NCI-H2107 treated with DMSO at 0.1 percent for 48 hours (cell line): ENCODE results near the gene CCDC87.
"Not testable (repeated sequence)": the region's sequence is repeated elsewhere in the genome, so short reads cannot be mapped to it uniquely, and the experiment has no call there.

Experiments used
- DNase-seq: peaks from one replicate; lab custom pipeline; 2025; ENCODE audit not compliant: unreplicated experiment; lab: John Stamatoyannopoulos, UW

Gene CCDC87, protein sequence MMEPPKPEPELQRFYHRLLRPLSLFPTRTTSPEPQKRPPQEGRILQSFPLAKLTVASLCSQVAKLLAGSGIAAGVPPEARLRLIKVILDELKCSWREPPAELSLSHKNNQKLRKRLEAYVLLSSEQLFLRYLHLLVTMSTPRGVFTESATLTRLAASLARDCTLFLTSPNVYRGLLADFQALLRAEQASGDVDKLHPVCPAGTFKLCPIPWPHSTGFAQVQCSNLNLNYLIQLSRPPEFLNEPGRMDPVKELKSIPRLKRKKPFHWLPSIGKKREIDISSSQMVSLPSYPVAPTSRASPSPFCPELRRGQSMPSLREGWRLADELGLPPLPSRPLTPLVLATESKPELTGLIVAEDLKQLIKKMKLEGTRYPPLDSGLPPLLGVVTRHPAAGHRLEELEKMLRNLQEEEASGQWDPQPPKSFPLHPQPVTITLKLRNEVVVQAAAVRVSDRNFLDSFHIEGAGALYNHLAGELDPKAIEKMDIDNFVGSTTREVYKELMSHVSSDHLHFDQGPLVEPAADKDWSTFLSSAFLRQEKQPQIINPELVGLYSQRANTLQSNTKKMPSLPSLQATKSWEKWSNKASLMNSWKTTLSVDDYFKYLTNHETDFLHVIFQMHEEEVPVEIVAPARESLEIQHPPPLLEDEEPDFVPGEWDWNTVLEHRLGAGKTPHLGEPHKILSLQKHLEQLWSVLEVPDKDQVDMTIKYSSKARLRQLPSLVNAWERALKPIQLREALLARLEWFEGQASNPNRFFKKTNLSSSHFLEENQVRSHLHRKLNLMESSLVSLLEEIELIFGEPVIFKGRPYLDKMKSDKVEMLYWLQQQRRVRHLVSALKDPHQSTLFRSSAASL

DNA sequence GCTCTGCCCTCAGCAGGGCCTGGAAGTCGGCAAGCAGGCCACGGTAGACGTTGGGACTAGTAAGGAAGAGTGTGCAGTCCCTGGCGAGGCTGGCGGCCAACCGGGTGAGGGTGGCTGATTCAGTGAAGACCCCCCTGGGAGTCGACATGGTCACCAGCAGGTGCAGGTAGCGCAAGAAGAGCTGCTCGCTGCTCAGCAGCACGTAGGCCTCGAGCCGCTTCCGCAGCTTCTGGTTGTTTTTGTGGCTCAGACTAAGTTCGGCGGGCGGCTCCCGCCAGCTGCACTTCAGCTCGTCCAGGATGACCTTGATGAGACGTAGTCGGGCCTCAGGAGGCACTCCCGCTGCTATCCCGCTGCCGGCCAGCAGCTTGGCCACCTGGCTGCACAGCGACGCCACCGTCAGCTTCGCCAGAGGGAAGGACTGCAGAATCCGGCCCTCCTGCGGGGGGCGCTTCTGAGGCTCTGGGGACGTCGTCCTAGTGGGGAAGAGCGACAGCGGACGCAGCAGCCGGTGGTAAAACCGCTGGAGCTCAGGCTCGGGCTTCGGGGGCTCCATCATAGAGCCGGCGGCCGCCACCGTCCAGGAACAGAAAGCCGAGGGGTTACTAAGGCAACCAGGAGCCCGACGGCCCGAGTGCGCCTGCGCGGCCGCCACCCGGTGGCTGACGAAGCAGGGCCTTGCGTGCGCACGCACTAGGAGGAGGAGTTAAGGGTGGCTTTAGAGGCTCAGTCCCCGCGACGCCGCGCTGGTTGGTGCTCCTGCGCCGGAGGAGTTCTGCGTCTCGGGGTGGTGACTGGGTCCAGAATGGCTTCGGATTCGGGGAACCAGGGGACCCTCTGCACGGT, at the start of gene CCDC87, which contains the start of gene CCS:
CCDC87 (minus strand) TSS at position 607 of the 846 bp plus-strand sequence; CDS start at position 559, 48 bp downstream.
CCS (plus strand) TSS at position 729 of the 846 bp plus-strand sequence; CDS start at position 806, 77 bp downstream.
- DNase-seq = peak; percentile 80

DNA sequence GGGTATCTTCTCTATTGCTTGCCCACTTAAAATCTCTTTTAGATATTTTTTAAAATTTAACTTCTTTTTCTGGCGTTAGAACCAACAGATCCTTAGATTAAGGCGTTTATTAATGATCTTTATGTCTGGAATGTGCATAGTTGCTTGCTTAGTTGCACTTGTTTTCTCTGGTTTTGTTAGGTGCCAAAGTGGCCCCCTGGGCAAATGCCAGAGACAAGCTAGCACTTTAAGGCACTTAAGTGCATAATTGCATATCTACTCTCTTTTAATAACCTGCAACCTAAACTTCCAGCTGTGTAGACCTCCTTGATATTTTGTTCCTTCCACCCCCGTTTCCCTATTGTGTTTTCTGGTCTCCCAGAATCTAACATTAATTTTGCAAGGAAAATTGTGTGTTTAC, 49.0 kb upstream of the CCDC87 start:
- peak; percentile 24 for DNase-seq

DNA sequence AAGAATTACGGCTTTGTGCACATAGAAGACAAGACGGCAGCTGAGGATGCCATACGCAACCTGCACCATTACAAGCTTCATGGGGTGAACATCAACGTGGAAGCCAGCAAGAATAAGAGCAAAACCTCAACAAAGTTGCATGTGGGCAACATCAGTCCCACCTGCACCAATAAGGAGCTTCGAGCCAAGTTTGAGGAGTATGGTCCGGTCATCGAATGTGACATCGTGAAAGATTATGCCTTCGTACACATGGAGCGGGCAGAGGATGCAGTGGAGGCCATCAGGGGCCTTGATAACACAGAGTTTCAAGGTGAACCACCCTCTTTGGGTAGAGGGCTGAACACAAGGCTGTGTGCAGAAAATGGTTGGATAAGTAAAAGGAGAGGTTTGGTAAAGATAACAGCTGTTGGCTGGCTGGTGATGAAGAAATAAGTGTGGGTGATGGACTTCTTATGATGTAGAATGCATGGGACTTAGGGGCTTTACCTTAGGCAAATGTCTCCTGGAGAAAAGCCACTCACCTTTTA, 47.0 kb upstream of the CCDC87 start:
- not testable (repeated sequence) for DNase-seq

DNA sequence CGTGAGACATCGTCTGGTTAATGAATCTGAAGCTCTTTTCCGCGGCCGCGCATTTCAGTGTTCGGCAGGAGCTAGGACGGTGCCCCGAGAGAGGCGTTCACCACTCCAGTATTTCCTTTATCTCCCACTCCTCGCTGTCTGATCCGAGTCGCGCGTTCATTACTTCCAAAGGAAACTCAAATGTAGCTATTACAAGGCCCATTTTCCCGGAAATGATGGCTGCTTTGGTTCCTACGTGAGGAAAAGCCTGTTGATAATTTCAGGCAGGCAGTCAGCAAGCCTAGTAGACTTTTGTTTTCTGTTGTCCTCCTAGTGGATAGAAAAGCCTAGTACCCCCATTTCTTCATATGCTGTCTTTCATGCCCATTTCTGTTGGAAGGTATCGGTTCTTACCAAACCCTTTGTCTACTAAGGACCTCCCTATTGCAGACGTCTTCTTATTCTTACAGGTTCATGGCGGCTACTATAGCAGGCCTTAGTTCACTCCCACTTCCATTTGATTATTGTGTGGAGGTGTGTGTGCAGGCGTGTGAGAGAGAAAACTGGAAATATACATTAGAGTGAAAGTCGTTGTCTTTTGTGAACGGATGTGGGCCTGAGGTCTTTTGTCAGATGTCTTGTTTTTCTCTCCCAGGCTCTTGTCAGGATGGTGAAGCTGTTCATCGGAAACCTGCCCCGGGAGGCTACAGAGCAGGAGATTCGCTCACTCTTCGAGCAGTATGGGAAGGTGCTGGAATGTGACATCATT, 46.4 kb upstream of the CCDC87 start:
- no peak for DNase-seq

DNA sequence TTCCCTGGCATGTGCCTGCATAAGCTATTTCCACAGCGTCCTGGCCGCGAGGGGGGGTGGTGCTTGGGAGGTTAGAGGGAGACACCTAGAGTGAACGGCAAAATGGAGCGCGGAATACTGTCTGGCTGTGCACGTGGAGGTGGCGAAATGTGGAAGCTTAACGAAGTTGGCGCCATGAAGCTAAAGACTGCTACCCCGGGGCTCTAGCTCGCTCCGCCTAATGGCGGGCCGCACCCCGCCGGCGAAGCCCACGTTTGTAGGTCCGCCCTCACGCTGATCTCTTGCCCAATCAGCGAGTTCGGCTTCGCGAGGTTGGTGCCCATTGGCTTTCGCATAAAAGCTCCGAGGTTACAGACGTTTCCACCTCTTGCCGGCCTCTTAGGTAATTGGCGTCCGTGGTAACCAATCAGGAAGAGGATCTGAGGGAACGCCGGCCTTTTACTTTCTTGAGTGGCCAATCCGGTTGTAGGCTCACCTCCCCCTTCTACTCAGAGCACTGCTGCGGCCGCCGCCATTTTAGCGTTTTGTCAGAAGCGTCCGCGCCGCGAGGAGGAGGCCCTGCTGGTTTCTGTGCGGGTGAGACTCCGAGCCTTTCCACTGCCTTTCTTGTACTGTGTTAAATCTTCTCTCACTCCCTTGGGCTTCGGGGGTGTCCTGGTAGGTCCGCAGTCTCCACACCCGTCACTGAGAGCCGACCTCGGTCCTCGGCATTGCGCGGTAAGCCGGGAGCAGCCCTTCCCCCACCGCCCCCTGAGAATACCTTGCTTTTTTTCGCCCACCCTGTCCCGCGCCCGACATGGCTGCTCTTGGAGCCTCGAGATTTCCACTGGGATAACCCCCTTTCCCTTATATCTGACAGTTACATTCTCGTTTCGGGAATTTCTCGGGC, 45.6 kb upstream of the CCDC87 start, which contains the start of gene RBM4:
RBM4 (plus strand) TSS at position 527 of the 889 bp plus-strand sequence. CDS start 1,009 bp downstream, outside the sequence.
- DNase-seq = peak; percentile 97

DNA sequence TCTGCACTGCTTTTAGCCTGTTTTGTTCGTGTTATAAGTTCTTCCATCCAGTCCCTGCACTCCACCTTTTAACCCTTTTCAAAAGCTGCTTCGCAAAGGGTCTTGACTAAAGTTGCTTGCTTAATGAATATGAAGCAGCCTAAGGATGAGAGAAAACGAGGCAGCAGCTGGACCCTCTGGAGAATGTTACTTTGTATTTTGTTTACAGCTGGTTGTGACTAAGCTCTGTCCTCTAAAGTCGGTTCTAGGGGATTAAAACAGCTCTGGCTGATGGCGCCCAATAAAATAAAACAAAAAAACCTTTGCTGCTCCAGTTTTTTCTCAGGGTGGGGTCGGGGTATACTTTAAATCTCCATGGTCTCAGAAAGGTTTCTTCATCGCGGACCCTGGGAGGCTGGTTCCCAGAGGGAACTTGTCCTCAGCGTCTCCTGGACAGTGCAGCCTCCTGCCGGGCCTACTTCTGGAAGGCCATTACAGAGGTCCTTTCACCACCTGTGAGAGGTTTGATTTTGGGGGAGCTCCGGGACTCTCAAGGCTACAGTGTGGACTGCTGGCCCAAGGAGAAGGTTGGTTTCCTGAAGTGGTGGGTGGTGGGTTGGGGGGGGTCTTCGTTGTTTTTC, 44.8 kb upstream of the CCDC87 start:
- no peak for DNase-seq

DNA sequence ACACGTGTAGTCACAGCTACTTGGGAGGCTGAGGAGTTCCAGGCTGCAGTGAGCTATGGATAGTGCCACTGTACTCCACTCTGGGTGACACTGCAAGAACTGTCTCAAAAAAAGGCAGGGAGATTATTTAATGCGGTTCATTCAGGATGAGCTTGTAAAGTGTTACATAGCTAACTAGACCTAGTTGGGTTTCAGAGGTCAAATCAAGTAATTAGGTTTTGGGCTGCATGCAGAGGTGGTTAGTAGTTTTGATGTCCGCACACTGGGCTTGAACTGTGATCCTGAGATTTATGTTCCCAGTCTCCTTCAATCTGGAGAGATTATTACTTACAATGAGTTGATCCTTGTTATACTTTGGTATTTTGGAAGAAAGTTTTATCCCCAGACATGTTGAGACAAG, 43.5 kb upstream of the CCDC87 start:
- DNase-seq = no peak

DNA sequence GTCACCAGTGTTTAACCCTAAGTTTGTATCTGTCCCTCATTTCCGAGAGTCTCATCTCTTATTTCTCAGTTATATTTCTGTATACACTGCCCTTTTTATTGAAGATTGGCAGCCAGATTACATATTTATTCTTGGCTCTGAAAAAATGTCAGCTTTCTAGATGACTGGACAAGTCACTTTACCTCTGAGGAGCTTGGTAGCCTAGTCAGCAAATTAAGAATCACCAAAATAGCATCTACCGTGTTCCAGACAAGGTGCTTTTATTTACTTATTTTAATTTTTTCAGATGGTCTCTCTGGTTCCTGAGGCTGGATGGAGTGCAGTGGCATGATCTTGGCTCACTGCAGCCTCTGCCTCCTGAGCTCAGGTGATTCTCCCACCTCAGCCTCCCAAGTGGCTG, 40.1 kb upstream of the CCDC87 start:
- no peak for DNase-seq

DNA sequence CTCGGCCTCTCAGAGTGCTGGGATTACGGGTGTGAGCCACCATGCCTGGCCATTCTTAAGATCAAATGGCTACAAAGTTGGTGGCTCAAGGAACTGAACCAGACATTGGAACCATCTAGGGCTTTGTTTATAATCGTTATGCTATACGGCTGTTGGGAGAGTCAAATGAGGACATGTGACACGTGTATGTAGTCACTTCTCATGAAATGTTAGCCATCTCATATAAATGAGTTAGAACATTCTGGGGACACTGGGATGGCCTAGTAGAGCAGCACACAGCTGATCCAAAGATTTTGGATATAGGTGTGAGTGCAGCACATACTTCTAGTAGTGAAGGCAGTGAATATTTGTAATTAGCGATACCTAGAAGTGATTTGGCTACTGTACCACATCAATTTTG, 39.0 kb upstream of the CCDC87 start:
- DNase-seq = no peak

DNA sequence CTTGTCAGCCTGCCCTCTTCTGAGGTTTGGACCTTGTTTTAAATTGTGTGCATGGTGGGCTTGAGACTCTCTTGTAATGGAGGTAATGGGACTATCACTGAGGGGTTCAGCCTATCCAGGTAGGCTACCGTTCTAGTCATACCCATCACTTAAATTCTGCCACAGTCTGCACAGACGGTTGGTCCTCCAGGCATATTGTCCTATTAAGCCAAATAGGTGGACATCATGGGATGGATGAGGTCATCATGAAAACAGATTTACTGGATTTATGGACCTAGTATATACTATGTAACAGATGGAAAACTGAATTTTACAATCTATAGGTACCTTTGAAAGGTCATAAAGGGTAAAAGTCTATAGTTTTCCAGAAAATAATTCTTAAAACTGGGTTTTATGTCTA, 36.5 kb upstream of the CCDC87 start:
- DNase-seq = no peak

DNA sequence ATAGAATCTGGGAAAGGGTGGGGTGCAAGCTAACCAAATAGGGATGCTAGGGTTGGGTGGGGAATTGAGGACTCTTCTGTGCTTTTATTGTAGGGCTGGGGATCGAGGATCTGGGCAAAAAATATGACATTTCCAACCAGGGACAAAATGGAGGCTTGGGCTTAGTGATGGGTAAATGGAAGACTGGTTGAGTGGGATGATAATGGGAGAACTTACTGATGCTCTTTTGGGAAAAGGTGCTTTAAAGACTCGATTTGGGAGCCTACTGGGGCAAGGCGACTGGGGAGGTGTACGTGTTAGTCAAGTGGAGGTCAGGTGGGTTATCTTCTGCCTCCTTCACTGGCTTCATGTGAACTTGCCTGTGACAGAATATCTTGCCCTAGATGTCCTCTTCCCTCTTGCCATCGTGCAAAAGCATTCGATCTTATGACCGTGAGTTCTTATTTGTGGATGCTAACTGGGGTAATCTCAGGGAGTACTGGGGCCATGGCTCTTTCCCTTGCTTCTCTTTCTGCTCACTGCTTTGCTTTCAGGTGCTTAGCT, 35.3 kb upstream of the CCDC87 start:
- no peak for DNase-seq

DNA sequence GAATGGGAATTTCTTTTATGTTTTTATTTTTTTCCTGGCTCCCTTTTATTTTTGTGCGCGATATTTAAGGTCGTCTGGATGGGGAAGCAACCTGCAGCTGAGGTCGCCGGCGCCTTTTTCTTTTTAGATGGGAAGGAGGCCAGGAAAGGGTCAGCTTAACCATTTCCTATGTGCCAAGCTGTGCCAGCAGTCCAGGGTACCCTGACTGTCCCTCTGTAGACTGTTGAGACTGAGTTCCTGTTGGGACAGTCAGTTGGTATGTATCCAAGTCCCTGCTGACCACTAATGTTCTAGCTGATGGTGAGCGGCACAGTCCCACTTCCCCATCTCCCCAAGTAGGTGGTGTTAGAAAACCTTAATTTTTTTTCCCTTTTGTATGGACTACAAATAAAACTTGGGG, 34.1 kb upstream of the CCDC87 start:
- no peak for DNase-seq

DNA sequence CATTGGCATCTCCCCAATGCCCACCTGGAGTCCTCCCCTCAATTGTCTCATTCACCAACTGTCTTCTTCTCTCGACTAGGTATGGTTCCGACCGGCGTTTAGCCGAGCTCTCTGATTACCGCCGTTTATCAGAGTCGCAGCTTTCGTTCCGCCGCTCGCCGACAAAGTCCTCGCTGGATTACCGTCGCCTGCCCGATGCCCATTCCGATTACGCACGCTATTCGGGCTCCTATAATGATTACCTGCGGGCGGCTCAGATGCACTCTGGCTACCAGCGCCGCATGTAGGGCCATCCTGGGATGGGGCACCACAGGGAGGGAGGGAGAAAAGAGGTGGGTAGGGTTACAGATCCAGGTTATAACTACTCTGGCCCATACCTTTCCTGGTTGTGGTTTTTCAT, 33.5 kb upstream of the CCDC87 start:
- no peak for DNase-seq

DNA sequence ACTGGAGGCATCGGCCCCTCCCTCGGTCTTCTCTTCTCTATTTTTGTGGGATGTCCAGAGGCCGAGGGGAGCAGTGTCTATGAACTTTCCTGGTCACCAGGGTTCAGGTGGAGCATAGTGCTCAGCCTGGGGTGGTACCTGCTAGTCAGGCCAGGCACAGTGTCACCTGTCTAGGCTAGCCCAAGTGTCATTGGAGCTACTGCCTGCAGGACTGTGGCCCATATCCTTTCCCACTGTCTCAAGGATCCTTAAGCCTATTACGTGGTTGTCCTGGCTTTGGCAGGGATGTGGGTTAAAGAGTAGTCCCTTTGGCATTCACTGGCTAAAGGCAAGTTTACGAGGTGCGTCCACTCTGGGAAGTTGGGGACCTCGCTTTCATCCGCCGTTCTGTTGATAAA, 32.9 kb upstream of the CCDC87 start:
- DNase-seq = no peak

DNA sequence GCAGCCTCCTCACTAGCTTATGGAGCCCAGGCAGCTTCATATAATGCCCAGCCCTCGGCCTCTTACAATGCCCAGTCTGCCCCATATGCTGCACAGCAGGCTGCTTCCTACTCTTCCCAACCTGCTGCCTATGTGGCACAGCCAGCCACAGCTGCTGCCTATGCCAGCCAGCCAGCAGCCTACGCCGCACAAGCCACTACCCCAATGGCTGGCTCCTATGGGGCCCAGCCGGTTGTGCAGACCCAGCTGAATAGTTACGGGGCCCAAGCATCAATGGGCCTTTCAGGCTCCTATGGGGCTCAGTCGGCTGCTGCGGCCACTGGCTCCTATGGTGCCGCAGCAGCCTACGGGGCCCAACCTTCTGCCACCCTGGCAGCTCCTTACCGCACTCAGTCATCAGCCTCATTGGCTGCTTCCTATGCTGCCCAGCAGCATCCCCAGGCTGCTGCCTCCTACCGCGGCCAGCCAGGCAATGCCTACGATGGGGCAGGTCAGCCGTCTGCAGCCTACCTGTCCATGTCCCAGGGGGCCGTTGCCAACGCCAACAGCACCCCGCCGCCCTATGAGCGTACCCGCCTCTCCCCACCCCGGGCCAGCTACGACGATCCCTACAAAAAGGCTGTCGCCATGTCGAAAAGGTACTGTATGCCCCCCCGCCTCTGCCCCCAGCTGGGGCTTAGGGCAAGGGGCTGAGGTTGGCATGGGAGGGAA, 32.3 kb upstream of the CCDC87 start:
- no peak for DNase-seq

DNA sequence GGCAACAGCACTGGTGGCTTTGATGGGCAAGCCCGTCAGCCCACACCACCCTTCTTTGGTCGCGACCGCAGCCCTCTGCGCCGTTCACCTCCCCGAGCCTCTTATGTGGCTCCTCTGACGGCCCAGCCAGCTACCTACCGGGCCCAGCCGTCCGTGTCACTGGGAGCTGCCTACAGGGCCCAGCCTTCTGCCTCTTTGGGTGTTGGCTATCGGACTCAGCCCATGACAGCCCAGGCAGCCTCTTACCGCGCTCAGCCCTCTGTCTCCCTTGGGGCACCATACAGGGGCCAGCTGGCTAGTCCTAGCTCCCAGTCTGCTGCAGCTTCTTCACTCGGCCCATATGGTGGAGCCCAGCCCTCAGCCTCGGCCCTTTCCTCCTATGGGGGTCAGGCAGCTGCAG, 31.6 kb upstream of the CCDC87 start:
- DNase-seq = no peak

DNA sequence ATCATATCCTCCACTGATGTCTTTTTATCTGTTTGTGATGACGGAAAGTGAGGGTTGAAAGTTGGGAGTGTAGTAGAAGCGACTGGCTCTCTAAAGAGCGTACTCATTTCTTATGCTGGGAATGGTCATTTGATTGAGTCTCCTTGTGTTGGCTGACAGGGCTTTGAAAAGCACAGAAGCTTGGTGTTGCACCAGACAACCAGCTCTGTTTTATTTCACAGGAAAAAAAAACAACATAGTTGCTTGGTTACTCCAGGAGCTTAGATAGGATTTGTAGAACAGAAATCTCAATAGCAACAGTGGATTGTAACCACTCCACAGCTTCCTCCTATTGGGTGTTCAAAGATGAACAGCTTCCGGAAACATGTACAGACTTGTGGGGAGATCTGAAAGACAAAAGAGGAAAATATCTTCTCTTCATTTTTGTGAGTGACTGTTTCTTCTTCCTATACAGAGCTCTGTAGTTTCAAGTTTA, 26.3 kb upstream of the CCDC87 start:
- DNase-seq = no peak
